A549 (cell line): ENCODE data around the gene CTU2.

Experiments
- CTCF ChIP-seq: fragments of >200 bp; sonication (Bioruptor Twin); formaldehyde crosslinking; IDR thresholded peaks from 3 replicates; pipeline ENCODE4 v1.5.1; 2016
- ELK1 ChIP-seq: fragments of 150-350 bp; IDR thresholded peaks from 2 replicates; pipeline ENCODE4 v1.6.1; 2014; ENCODE audit warnings: low read depth, mild to moderate bottlenecking, low read length
- HDAC2 ChIP-seq: fragments of 200-600 bp; sonication (generic); IDR thresholded peaks from 2 replicates; pipeline ENCODE4 v1.6.1; 2016
- JUN ChIP-seq, 2 experiments: fragments of >200 bp; sonication (Bioruptor Twin); formaldehyde crosslinking; IDR thresholded peaks; 2 replicates in 1 of 2; 3 replicates in 1 of 2; pipeline ENCODE4 v1.6.1; 2016 to 2017
- MAZ ChIP-seq: fragments of 150-350 bp; IDR thresholded peaks from 2 replicates; pipeline ENCODE4 v1.6.1; 2014; ENCODE audit warnings: antibody characterized with exemption, low read depth, low read length, borderline replicate concordance
- POLR2A ChIP-seq: IDR thresholded peaks from 2 replicates; pipeline ENCODE4 v1.6.1; 2012; ENCODE audit warnings: mild to moderate bottlenecking, low read length
- RAD21 ChIP-seq, 2 experiments: fragments of >200 bp in 1 of 2; sonication (Bioruptor Twin) in 1 of 2; formaldehyde crosslinking in 1 of 2; IDR thresholded peaks in 1 of 2; conservative IDR thresholded peaks in 1 of 2; 2 replicates in 1 of 2; 3 replicates in 1 of 2; pipeline ENCODE4 v1.6.1; 2012 to 2018; ENCODE audit warnings: inconsistent platforms in 1 of 2
- RARB ChIP-seq: fragments of 250-450 bp; sonication (Bioruptor Pico); IDR thresholded peaks from 2 replicates; pipeline ENCODE4 v1.8.0; 2021; ENCODE audit warnings: mild to moderate bottlenecking, moderate library complexity
- RCOR1 ChIP-seq: fragments of 150-350 bp; IDR thresholded peaks from 2 replicates; pipeline ENCODE4 v1.6.1; 2014; ENCODE audit warnings: antibody characterized with exemption, low read length, low read depth
- REST ChIP-seq: fragments of 200-600 bp; sonication (generic); IDR thresholded peaks from 2 replicates; pipeline ENCODE4 v1.6.1; 2016; ENCODE audit warnings: antibody characterized with exemption, mild to moderate bottlenecking, moderate library complexity
- SREBF2 ChIP-seq: fragments of 450-650 bp; IDR thresholded peaks from 2 replicates; pipeline ENCODE4 v1.6.1; 2014; ENCODE audit warnings: mild to moderate bottlenecking, moderate library complexity

- TF ChIP-seq CTCF (peak; percentile 85), MAZ (no peak), POLR2A (no peak), REST (no peak), RARB (CRISPR knock-in tag) (no peak), ELK1 (no peak), SREBF2 (no peak), RCOR1 (no peak), JUN (IDR thresholded peaks at IDR 0.05) (no peak), HDAC2 (no peak), RAD21 (conservative IDR thresholded peaks at IDR 0.05 in 1 of 2, IDR thresholded peaks at IDR 0.05 in 1 of 2) (peak; percentile 47 to 50; a peak in 4 of 5 replicates)
Observed at GRCh38 chr16:88743693-88744576, 37.6 kb downstream of the CTU2 start.
